Right atrium auricular region (tissue), 2 donors: ENCODE results near the gene ZNF827. TPM values are rescaled to one million over a fixed set of nuclear protein-coding genes. Genes with fewer than 3 reads are reported as not detected.

Experiments used
- DNase-seq: peaks from one replicate; pipeline ENCODE4 v3.0.0-alpha.2; 2019; ENCODE audit warnings: low spot score
- H3K27ac ChIP-seq, 2 donors: fragments of 200-600 bp; sonication (generic); 1 replicate in 1 of 2; 2 replicates in 1 of 2; pipeline ENCODE4 v1.5.1; 2016 to 2019
- H3K27me3 ChIP-seq, 2 donors: fragments of 200-600 bp; sonication (generic); one replicate each; pipeline versions ENCODE4 v1.5.1 to v1.6.0; 2017 to 2019
- H3K36me3 ChIP-seq: fragments of 200-600 bp; sonication (generic); one replicate; pipeline ENCODE4 v1.5.1; 2016
- H3K4me1 ChIP-seq, 2 donors: fragments of 200-600 bp; sonication (generic); one replicate each; pipeline versions ENCODE4 v1.5.1 to v1.6.0; 2017 to 2019
- H3K4me3 ChIP-seq, 2 donors: fragments of 200-600 bp; sonication (generic); 1 replicate in 1 of 2; 2 replicates in 1 of 2; pipeline ENCODE4 v1.5.1; 2017 to 2019; ENCODE audit warnings: mild to moderate bottlenecking in 1 of 2, moderate library complexity in 1 of 2
- H3K9me3 ChIP-seq, 2 donors: fragments of 200-600 bp; sonication (generic); one replicate each; pipeline ENCODE4 v1.5.1; 2019
- CTCF ChIP-seq, 2 donors: fragments of 200-600 bp; sonication (generic); IDR thresholded peaks; one replicate each; pipeline ENCODE4 v1.5.1; 2019; ENCODE audit warnings: antibody characterized with exemption in 2 of 2
- total RNA-seq, 2 donors: library from RNA; depleted of rRNA; stranded (reverse); fragments of >200 nt; gene quantifications; one replicate each; pipeline ENCODE4 v1.1.0, GENCODE V29; 2016

Gene ZNF827
- total RNA-seq, 2 donors from 2014 or later, result 8.5 to 16.9 TPM

GRCh38 chr4:145851511-145852201, 87.0 kb downstream of the ZNF827 start:
- no peak overlapping the region for H3K27ac ChIP-seq
- TF ChIP-seq CTCF (IDR thresholded peaks at IDR 0.05), result no peak
- H3K9me3 ChIP-seq, result no peaks in the 10 kb centered on the region
- H3K27me3 ChIP-seq, result no peaks in the 10 kb centered on the region
- DNase-seq, result no peak
- H3K36me3 ChIP-seq, result peaks cover 4% of the 10 kb centered on the region
- peaks cover 0 to 21% of the 10 kb centered on the region in 2 donors for H3K4me1 ChIP-seq
- H3K4me3 ChIP-seq, result no peak overlapping the region

- Histone ChIP-seq H3K9me3 (no peaks in the 10 kb centered on the region), H3K4me1 (peaks cover 0 to 19% of the 10 kb centered on the region in 2 donors), H3K4me3 (no peak overlapping the region), H3K36me3 (peaks cover 22% of the 10 kb centered on the region), H3K27ac (no peak overlapping the region), H3K27me3 (no peaks in the 10 kb centered on the region)
- no peak for TF ChIP-seq CTCF (IDR thresholded peaks at IDR 0.05)
- DNase-seq, result no peak
Measured at GRCh38 chr4:145847764-145848163, 90.9 kb downstream of the ZNF827 start.

- no peaks in the 10 kb centered on the region for H3K4me1 ChIP-seq
- DNase-seq, result no peak
- TF ChIP-seq CTCF (IDR thresholded peaks at IDR 0.05), result no peak
- peaks cover 27% of the 10 kb centered on the region for H3K36me3 ChIP-seq
- H3K27me3 ChIP-seq, result no peaks in the 10 kb centered on the region
- no peaks in the 10 kb centered on the region for H3K9me3 ChIP-seq
- H3K27ac ChIP-seq, result no peak overlapping the region
- H3K4me3 ChIP-seq, result no peak overlapping the region
Measured at GRCh38 chr4:145845118-145845517, 93.5 kb downstream of the ZNF827 start.

GRCh38 chr4:145843639-145844038, 95.0 kb downstream of the ZNF827 start:
- H3K9me3 ChIP-seq, result no peaks in the 10 kb centered on the region
- H3K27ac ChIP-seq, result no peak overlapping the region
- peaks cover 22% of the 10 kb centered on the region for H3K36me3 ChIP-seq
- H3K27me3 ChIP-seq, result no peaks in the 10 kb centered on the region
- H3K4me1 ChIP-seq, result no peaks in the 10 kb centered on the region
- no peak for DNase-seq
- TF ChIP-seq CTCF (IDR thresholded peaks at IDR 0.05), result no peak
- no peak overlapping the region for H3K4me3 ChIP-seq

GRCh38 chr4:145843148-145843547, 95.5 kb downstream of the ZNF827 start:
- Histone ChIP-seq H3K9me3 (no peaks in the 10 kb centered on the region), H3K4me3 (no peak overlapping the region), H3K36me3 (peaks cover 22% of the 10 kb centered on the region), H3K4me1 (no peaks in the 10 kb centered on the region), H3K27me3 (no peaks in the 10 kb centered on the region), H3K27ac (no peak overlapping the region)
- TF ChIP-seq CTCF (IDR thresholded peaks at IDR 0.05), result no peak
- no peak for DNase-seq
